ENCODE data around the gene TRPC4AP.
A peak's percentile ranks its signal among the peaks of the same experiment; 100 is the strongest.

Gene TRPC4AP

GRCh38 chr20:35101620-35102019 is 9.0 kb upstream of the TRPC4AP start:
- Histone ChIP-seq H3K79me2 (ENCODE audit: insufficient read depth, low read depth) (no peaks in the 10 kb centered on the region), H3K36me3 (ENCODE audit: insufficient read depth) (no peaks in the 10 kb centered on the region), H3K4me2 (no peak overlapping the region), H2AFZ (ENCODE audit: low read depth) (no peak overlapping the region), H3K27ac (no peak overlapping the region), H4K20me1 (ENCODE audit: insufficient read depth) (no peaks in the 10 kb centered on the region), H3K27me3 (ENCODE audit: insufficient read depth, low read depth) (no peaks in the 10 kb centered on the region), H3K4me3 (IDR thresholded peaks at IDR 0.05; ENCODE audit: insufficient read depth, low read depth, low read length) (no peak overlapping the region), H3K9ac (no peak overlapping the region), H3K4me1 (ENCODE audit: low read depth, poor library complexity, severe bottlenecking) (peaks cover 3% of the 10 kb centered on the region)
- TF ChIP-seq CTCF (conservative IDR thresholded peaks at IDR 0.05; ENCODE audit: low read depth, low read length), result no peak

- Histone ChIP-seq H3K4me3 (IDR thresholded peaks at IDR 0.05; ENCODE audit: insufficient read depth, low read depth, low read length) (no peak overlapping the region), H3K9ac (peak overlapping the region; percentile 87; the same call in 1 of the 2 replicates), H3K36me3 (ENCODE audit: insufficient read depth) (no peaks in the 10 kb centered on the region)
Measured at GRCh38 chr20:35093267-35093884, 769 bp upstream of the TRPC4AP start.

GRCh38 chr20:35091816-35092523 is 637 bp downstream of the TRPC4AP start:
- Histone ChIP-seq H3K79me2 (ENCODE audit: insufficient read depth, low read depth) (peaks cover 50% of the 10 kb centered on the region), H3K27ac (peak overlapping the region; percentile 54; the same call in 1 of the 2 replicates), H3K27me3 (ENCODE audit: insufficient read depth, low read depth) (no peaks in the 10 kb centered on the region), H2AFZ (ENCODE audit: low read depth) (peak overlapping the region; percentile 98), H3K4me3 (IDR thresholded peaks at IDR 0.05; ENCODE audit: insufficient read depth, low read depth, low read length) (peak overlapping the region; percentile 38), H3K9ac (peak overlapping the region; percentile 87), H3K4me2 (peak overlapping the region; percentile 49), H4K20me1 (ENCODE audit: insufficient read depth) (no peaks in the 10 kb centered on the region; the same call in 1 of the 2 replicates), H3K36me3 (ENCODE audit: insufficient read depth) (no peaks in the 10 kb centered on the region), H3K4me1 (ENCODE audit: low read depth, poor library complexity, severe bottlenecking) (peaks cover 46% of the 10 kb centered on the region)
- TF ChIP-seq CTCF (conservative IDR thresholded peaks at IDR 0.05; ENCODE audit: low read depth, low read length), result no peak

More at GRCh38 chr20:35093267-35093884, 769 bp upstream of the TRPC4AP start:
- no peak overlapping the region for H3K27ac ChIP-seq
- H4K20me1 ChIP-seq (ENCODE audit: insufficient read depth), result no peaks in the 10 kb centered on the region; the same call in 1 of the 2 replicates
- no peaks in the 10 kb centered on the region for H3K27me3 ChIP-seq (ENCODE audit: insufficient read depth, low read depth)
- peak overlapping the region; percentile 98 for H2AFZ ChIP-seq (ENCODE audit: low read depth)
- TF ChIP-seq CTCF (conservative IDR thresholded peaks at IDR 0.05; ENCODE audit: low read depth, low read length), result no peak
- H3K4me2 ChIP-seq, result peak overlapping the region; percentile 46
- H3K79me2 ChIP-seq (ENCODE audit: insufficient read depth, low read depth), result peaks cover 37% of the 10 kb centered on the region
- peaks cover 42% of the 10 kb centered on the region for H3K4me1 ChIP-seq (ENCODE audit: low read depth, poor library complexity, severe bottlenecking)

- no peak for TF ChIP-seq CTCF (conservative IDR thresholded peaks at IDR 0.05; ENCODE audit: low read depth, low read length)
- Histone ChIP-seq H3K4me1 (ENCODE audit: low read depth, poor library complexity, severe bottlenecking) (peaks cover 48% of the 10 kb centered on the region), H3K4me3 (IDR thresholded peaks at IDR 0.05; ENCODE audit: insufficient read depth, low read depth, low read length) (no peak overlapping the region), H3K27me3 (ENCODE audit: insufficient read depth, low read depth) (no peaks in the 10 kb centered on the region), H3K4me2 (no peak overlapping the region), H2AFZ (ENCODE audit: low read depth) (no peak overlapping the region), H3K27ac (no peak overlapping the region), H3K9ac (no peak overlapping the region), H4K20me1 (ENCODE audit: insufficient read depth) (no peaks in the 10 kb centered on the region; the same call in 1 of the 2 replicates), H3K36me3 (ENCODE audit: insufficient read depth) (no peaks in the 10 kb centered on the region), H3K79me2 (ENCODE audit: insufficient read depth, low read depth) (peaks cover 79% of the 10 kb centered on the region)
Measured at GRCh38 chr20:35088231-35089145, 4.1 kb downstream of the TRPC4AP start.

Data from KMS-11 (cell line).